Glutamatergic neuron (in vitro differentiated cells): Measurements from ENCODE around the gene MLXIP. TPM values are rescaled to one million over a fixed set of nuclear protein-coding genes. Genes with fewer than 3 reads are reported as not detected.

Source experiments
- DNase-seq: peaks from one replicate; pipeline ENCODE4 v3.0.0; 2022
- H3K27ac Mint-ChIP-seq: one replicate; pipeline ENCODE4 v1.8.0; 2020; ENCODE audit warnings: mild to moderate bottlenecking, mixed read lengths, inconsistent platforms; ENCODE audit not compliant: unreplicated experiment
- H3K27me3 Mint-ChIP-seq: one replicate; pipeline ENCODE4 v1.8.0; 2020; ENCODE audit warnings: mild to moderate bottlenecking, moderate library complexity, mixed read lengths, inconsistent platforms; ENCODE audit not compliant: unreplicated experiment
- H3K36me3 Mint-ChIP-seq: one replicate; pipeline ENCODE4 v1.8.0; 2020; ENCODE audit warnings: mild to moderate bottlenecking, mixed read lengths, inconsistent platforms; ENCODE audit not compliant: unreplicated experiment
- H3K4me1 Mint-ChIP-seq: one replicate; pipeline ENCODE4 v1.8.0; 2020; ENCODE audit warnings: mild to moderate bottlenecking, low read depth, mixed read lengths, inconsistent platforms; ENCODE audit not compliant: unreplicated experiment
- H3K4me3 Mint-ChIP-seq: one replicate; pipeline ENCODE4 v1.8.0; 2020; ENCODE audit warnings: mild to moderate bottlenecking, mixed read lengths, inconsistent platforms; ENCODE audit not compliant: unreplicated experiment
- H3K9me3 Mint-ChIP-seq: one replicate; pipeline ENCODE4 v1.8.0; 2020; ENCODE audit warnings: mild to moderate bottlenecking, moderate library complexity, mixed read lengths, inconsistent platforms; ENCODE audit not compliant: unreplicated experiment
- CTCF ChIP-seq: fragments of 200-600 bp; sonication (generic); IDR thresholded peaks from one replicate; pipeline ENCODE4 v1.5.0; 2021; ENCODE audit not compliant: partially characterized antibody, unreplicated experiment
- total RNA-seq: library from RNA; stranded (reverse); fragmentation: NEBNext Ultra II Directional; extraction: Animal tissue kit (Norgen Biotek cat#: 25700); gene quantifications from one replicate; pipeline ENCODE4 v1.2.1, GENCODE V29; 2021; ENCODE audit not compliant: unreplicated experiment

Gene MLXIP
- total RNA-seq, 1 donor from 2014 or later = 120 TPM

GRCh38 chr12:122046145-122046544, 32.4 kb upstream of the MLXIP start:
- DNase-seq = no peak
- Mint-ChIP-seq H3K27me3 (peaks cover 3% of the 10 kb centered on the region), H3K27ac (peak overlapping the region; percentile 42), H3K36me3 (no peaks in the 10 kb centered on the region), H3K4me3 (no peak overlapping the region), H3K9me3 (peaks cover 13% of the 10 kb centered on the region), H3K4me1 (no peaks in the 10 kb centered on the region)
- TF ChIP-seq CTCF = no peak

GRCh38 chr12:122048151-122048550, 30.4 kb upstream of the MLXIP start:
- TF ChIP-seq CTCF = no peak
- Mint-ChIP-seq H3K27me3 (peaks cover 3% of the 10 kb centered on the region), H3K27ac (no peak overlapping the region), H3K9me3 (peaks cover 10% of the 10 kb centered on the region), H3K36me3 (no peaks in the 10 kb centered on the region), H3K4me3 (no peak overlapping the region), H3K4me1 (no peaks in the 10 kb centered on the region)
- no peak for DNase-seq

- peak overlapping the region; percentile 8 for H3K27ac Mint-ChIP-seq
- peaks cover 11% of the 10 kb centered on the region for H3K9me3 Mint-ChIP-seq
- H3K27me3 Mint-ChIP-seq = peaks cover 5% of the 10 kb centered on the region
- DNase-seq = no peak
- H3K4me1 Mint-ChIP-seq = peaks cover 1% of the 10 kb centered on the region
- no peak overlapping the region for H3K4me3 Mint-ChIP-seq
- no peaks in the 10 kb centered on the region for H3K36me3 Mint-ChIP-seq
- no peak for TF ChIP-seq CTCF
Measured at GRCh38 chr12:122049827-122050226, 28.7 kb upstream of the MLXIP start.

GRCh38 chr12:122050706-122051105, 27.9 kb upstream of the MLXIP start:
- H3K27ac Mint-ChIP-seq = no peak overlapping the region

More at GRCh38 chr12:122050706-122051105, 27.9 kb upstream of the MLXIP start:
- Mint-ChIP-seq H3K9me3 (peaks cover 10% of the 10 kb centered on the region), H3K27me3 (peaks cover 5% of the 10 kb centered on the region), H3K4me1 (peaks cover 1% of the 10 kb centered on the region), H3K36me3 (no peaks in the 10 kb centered on the region), H3K4me3 (no peak overlapping the region)
- DNase-seq = no peak
- TF ChIP-seq CTCF = no peak
